Mucosa of descending colon (tissue), 3 donors: ENCODE data around the gene FLT4. TPM values are rescaled to one million over a fixed set of nuclear protein-coding genes. Genes with fewer than 3 reads are reported as not detected.

Experiments used
- ATAC-seq: fragments of 200-7000 bp; cut with Tn5 transposase; one replicate; pipeline ENCODE4 v1.9.1; 2020; ENCODE audit warnings: mild to moderate bottlenecking, moderate library complexity
- DNase-seq, 3 donors: peaks; one replicate each; pipeline ENCODE4 v3.0.0-alpha.2; 2020
- H3K36me3 ChIP-seq: fragments of 200-600 bp; one replicate; pipeline ENCODE4 v1.8.0; 2021; ENCODE audit warnings: low read depth, mild to moderate bottlenecking
- H3K4me1 ChIP-seq: fragments of 200-600 bp; one replicate; pipeline ENCODE4 v1.8.0; 2021; ENCODE audit warnings: low read depth, mild to moderate bottlenecking
- H3K4me3 ChIP-seq: fragments of 200-600 bp; one replicate; pipeline ENCODE4 v1.8.0; 2021; ENCODE audit warnings: mild to moderate bottlenecking
- H3K9me3 ChIP-seq: fragments of 200-600 bp; one replicate; pipeline ENCODE4 v1.8.0; 2021; ENCODE audit warnings: mild to moderate bottlenecking
- intact Hi-C, 2 donors: fragments of 100-400 bp; cut with DNase I in 1 of 2; cut with micrococcal nuclease in 1 of 2; formaldehyde crosslinking; loops; one replicate each; pipeline versions ENCODE4 v1.11.0 to v1.11.1; 2022; cut with DNase I, micrococcal nuclease
- total RNA-seq, 3 donors: library from RNA; stranded (reverse); fragmentation: NEBNext Ultra II Directional in 2 of 3; extraction: Animal tissue kit (Norgen Biotek cat#: 25700) in 2 of 3; gene quantifications; one replicate each; pipeline versions ENCODE4 v1.2.1 to v1.2.4, GENCODE V29; 2021 to 2023
- TF ChIP-seq, protein P1 (sequence below): fragments of 200-600 bp; IDR thresholded peaks from one replicate; pipeline ENCODE4 v1.8.0; 2022; ENCODE audit warnings: antibody characterized with exemption, mild to moderate bottlenecking
- donor health status: DM: no; HTN: no; CAD: no; lungs with moderate emphysema.
- donor health status: DM: no; HTN: no; CAD: no.
- donor health status: DM: no; HTN: yes; CAD: no.

Gene FLT4
- total RNA-seq, 3 donors from 2014 or later, result 2.8 to 9.7 (median 6.0) TPM

DNA sequence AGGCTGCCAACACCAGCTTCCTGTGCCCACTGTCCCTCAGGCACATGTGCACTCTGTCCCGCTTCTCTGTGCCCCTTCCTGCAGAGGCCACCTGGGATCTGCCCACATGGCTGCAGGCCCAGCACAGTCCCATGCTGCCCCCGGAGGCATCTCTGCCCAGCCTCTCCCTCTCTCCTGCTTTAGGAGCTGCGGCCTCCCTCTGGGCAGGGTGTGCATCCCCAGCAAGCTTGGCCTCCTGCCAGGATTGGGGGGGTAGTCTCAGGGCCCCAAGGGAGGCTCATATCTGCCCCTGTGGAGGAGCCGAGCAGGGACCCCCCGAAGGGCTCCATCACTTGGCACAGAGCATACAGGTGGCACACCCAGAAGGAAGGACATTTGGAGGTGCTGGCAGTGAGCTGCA lies 24.8 kb downstream of the FLT4 start:
- no peaks in the 10 kb centered on the region for H3K4me1 ChIP-seq
- H3K9me3 ChIP-seq, result no peaks in the 10 kb centered on the region
- TF ChIP-seq, protein P1, sequence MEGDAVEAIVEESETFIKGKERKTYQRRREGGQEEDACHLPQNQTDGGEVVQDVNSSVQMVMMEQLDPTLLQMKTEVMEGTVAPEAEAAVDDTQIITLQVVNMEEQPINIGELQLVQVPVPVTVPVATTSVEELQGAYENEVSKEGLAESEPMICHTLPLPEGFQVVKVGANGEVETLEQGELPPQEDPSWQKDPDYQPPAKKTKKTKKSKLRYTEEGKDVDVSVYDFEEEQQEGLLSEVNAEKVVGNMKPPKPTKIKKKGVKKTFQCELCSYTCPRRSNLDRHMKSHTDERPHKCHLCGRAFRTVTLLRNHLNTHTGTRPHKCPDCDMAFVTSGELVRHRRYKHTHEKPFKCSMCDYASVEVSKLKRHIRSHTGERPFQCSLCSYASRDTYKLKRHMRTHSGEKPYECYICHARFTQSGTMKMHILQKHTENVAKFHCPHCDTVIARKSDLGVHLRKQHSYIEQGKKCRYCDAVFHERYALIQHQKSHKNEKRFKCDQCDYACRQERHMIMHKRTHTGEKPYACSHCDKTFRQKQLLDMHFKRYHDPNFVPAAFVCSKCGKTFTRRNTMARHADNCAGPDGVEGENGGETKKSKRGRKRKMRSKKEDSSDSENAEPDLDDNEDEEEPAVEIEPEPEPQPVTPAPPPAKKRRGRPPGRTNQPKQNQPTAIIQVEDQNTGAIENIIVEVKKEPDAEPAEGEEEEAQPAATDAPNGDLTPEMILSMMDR, result no peak
- DNase-seq (no peak), ATAC-seq (no peak)
- intact Hi-C loops, result no loop called here
- H3K4me3 ChIP-seq, result no peak overlapping the region
- H3K36me3 ChIP-seq, result no peaks in the 10 kb centered on the region

DNA sequence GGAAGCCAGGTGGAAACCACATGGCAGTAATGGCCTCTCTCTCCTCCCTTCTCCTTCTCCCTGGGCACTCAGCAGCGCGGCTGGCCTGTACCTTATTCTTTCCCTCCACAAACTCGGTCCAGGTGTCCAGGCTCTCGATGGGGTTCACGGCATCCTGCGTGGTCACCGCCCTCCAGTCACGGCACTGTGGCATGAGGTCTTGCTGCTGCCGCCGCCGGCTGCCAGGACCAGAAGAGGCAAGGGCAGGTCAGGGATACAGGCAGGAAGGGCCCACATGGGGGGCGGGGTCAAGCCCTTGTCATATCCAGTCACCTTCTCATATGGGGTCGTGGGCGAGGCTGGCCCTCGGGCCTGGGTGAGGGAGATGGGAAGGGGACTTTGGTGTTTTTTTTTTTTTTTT lies 25.6 kb downstream of the FLT4 start:
- TF ChIP-seq, protein P1, result no peak
- ATAC-seq (no peak), DNase-seq (no peak)
- Histone ChIP-seq H3K36me3 (no peaks in the 10 kb centered on the region), H3K4me3 (no peak overlapping the region), H3K4me1 (no peaks in the 10 kb centered on the region), H3K9me3 (no peaks in the 10 kb centered on the region)
- intact Hi-C loops, result no loop called here

DNA sequence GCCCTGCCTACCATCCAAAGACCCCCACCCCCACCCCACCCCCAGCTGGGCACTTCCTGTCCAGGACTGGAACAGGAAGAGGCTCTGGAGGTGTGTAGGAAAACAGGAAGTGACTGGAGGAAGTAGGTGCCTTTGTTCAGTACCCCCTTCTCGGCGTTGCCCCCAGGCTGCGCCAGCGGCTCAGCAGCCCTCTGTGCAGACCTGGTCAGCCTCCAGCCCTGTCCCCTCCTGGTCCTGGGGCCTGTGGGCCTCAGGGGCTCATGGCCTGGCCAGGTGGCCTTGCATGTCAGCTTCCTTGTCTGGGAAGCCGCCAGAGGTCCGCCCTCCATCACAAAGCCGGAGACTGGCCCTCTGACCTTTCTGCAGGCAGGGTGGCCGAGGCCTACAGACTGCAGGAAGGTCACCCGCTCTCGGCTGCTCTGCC lies 26.0 kb downstream of the FLT4 start:
- H3K9me3 ChIP-seq, result no peaks in the 10 kb centered on the region
- TF ChIP-seq, protein P1, result no peak
- no peak overlapping the region for H3K4me3 ChIP-seq
- ATAC-seq, result no peak
- intact Hi-C loops, result no loop called here
- no peak for DNase-seq
- H3K36me3 ChIP-seq, result no peaks in the 10 kb centered on the region
- no peaks in the 10 kb centered on the region for H3K4me1 ChIP-seq

DNA sequence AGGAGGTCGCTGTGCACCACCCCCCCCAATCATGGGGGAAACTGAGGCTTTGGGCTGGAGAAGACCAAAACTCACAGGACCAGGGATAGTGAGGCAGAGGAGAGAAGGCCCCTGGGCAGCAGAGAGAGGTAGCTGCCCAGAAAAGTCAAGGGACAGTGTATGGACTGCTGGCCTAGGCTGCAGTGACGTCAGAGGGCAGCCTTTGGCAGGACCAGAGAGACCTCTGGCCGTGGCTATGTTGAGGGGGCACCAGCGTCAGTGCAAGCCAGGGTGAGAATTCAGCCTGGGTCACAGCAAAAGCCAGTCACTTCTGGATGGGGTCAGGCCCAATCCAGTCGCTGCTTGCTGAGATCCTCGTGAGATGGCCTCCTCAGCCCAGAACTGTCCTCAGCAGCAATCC lies 26.5 kb downstream of the FLT4 start:
- no peak for ATAC-seq
- Histone ChIP-seq H3K4me1 (no peaks in the 10 kb centered on the region), H3K9me3 (no peaks in the 10 kb centered on the region), H3K36me3 (no peaks in the 10 kb centered on the region), H3K4me3 (no peak overlapping the region)
- TF ChIP-seq, protein P1, result no peak
- no peak for DNase-seq
- intact Hi-C loops, result no loop called here

- no peak for DNase-seq
- H3K9me3 ChIP-seq, result no peaks in the 10 kb centered on the region
- no peak for ATAC-seq
- H3K4me3 ChIP-seq, result no peak overlapping the region
- H3K36me3 ChIP-seq, result no peaks in the 10 kb centered on the region
- intact Hi-C loops, result no loop called here
- TF ChIP-seq, protein P1, result no peak
- H3K4me1 ChIP-seq, result no peaks in the 10 kb centered on the region
Measured at GRCh38 chr5:180621311-180621710, 28.1 kb downstream of the FLT4 start.

DNA sequence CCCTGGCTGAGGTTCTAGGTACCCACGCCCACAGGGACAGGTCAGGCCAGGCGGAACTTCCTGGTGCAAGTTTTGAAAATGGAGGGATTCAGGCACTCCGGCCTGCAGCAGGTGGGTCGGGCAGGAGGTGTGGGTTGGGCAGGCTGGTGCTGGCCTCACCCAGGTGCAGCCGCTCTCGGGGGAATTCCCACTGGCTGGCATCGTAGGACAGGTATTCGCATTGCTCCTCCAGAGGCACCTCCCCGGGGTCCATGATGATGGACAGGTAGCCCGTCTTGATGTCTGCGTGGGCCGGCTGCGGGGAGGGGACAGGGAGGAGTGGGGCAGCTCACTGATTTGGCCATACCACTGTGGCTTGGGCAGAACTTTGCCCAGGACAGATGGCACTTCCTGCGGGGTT lies 29.4 kb downstream of the FLT4 start:
- intact Hi-C loops, result no loop called here
- Histone ChIP-seq H3K36me3 (no peaks in the 10 kb centered on the region), H3K4me3 (no peak overlapping the region), H3K4me1 (no peaks in the 10 kb centered on the region), H3K9me3 (no peaks in the 10 kb centered on the region)
- DNase-seq, result no peak
- no peak for ATAC-seq
- TF ChIP-seq, protein P1, result no peak
